Glutamatergic neuron (in vitro differentiated cells): ENCODE measurements around the gene TCF3. TPM values are rescaled to one million over a fixed set of nuclear protein-coding genes. Genes with fewer than 3 reads are reported as not detected.

ENCODE experiments used
- DNase-seq: peaks from one replicate; pipeline ENCODE4 v3.0.0; 2022
- H3K27ac Mint-ChIP-seq: one replicate; pipeline ENCODE4 v1.8.0; 2020; ENCODE audit warnings: mild to moderate bottlenecking, mixed read lengths, inconsistent platforms; ENCODE audit not compliant: unreplicated experiment
- H3K27me3 Mint-ChIP-seq: one replicate; pipeline ENCODE4 v1.8.0; 2020; ENCODE audit warnings: mild to moderate bottlenecking, moderate library complexity, mixed read lengths, inconsistent platforms; ENCODE audit not compliant: unreplicated experiment
- H3K36me3 Mint-ChIP-seq: one replicate; pipeline ENCODE4 v1.8.0; 2020; ENCODE audit warnings: mild to moderate bottlenecking, mixed read lengths, inconsistent platforms; ENCODE audit not compliant: unreplicated experiment
- H3K4me1 Mint-ChIP-seq: one replicate; pipeline ENCODE4 v1.8.0; 2020; ENCODE audit warnings: mild to moderate bottlenecking, low read depth, mixed read lengths, inconsistent platforms; ENCODE audit not compliant: unreplicated experiment
- H3K4me3 Mint-ChIP-seq: one replicate; pipeline ENCODE4 v1.8.0; 2020; ENCODE audit warnings: mild to moderate bottlenecking, mixed read lengths, inconsistent platforms; ENCODE audit not compliant: unreplicated experiment
- H3K9me3 Mint-ChIP-seq: one replicate; pipeline ENCODE4 v1.8.0; 2020; ENCODE audit warnings: mild to moderate bottlenecking, moderate library complexity, mixed read lengths, inconsistent platforms; ENCODE audit not compliant: unreplicated experiment
- total RNA-seq: library from RNA; stranded (reverse); fragmentation: NEBNext Ultra II Directional; extraction: Animal tissue kit (Norgen Biotek cat#: 25700); gene quantifications from one replicate; pipeline ENCODE4 v1.2.1, GENCODE V29; 2021; ENCODE audit not compliant: unreplicated experiment
- TF ChIP-seq, protein P1 (sequence below): fragments of 200-600 bp; sonication (generic); IDR thresholded peaks from one replicate; pipeline ENCODE4 v1.5.0; 2021; ENCODE audit not compliant: partially characterized antibody, unreplicated experiment

Gene TCF3
- total RNA-seq, 1 donor from 2014 or later, result 249 TPM

DNA sequence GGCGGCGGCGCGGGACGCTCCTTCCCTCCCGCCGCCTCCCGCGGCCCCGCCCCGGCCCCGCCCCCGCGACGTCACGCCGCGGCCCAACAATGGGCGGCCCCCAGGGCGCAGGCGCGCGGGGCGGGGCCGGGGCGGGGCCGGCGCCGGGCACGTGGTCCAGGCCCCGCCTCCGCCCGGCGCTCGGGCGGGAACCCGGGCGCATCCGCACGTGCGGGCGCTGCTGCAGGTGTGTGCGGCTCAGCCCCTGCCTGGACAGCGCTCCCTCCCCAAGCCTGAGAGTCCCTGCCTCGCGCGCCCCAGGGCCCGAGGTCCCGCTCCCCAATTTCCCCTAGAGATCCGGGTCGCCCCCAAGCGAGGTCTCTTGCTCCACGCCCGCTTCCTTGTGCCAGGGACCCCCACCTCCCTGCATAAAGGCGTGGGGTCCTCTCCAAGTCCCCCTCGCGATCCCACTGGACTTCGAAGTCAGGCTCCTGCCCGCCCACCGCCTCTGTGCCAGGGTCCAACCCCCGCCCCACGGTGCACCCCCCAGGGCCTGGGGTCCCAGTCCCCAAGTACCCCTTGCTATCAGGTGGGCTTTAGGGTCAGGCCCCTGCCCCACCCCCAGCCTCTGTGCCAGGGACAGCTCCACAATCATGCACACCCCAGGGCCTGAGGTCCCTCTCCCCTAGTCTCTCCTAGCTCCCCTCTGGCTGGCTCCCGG, 83.9 kb downstream of the TCF3 start, which contains the start of gene MEX3D:
Gene MEX3D, minus strand, starts transcription at position 6 of the 700 bp plus-strand sequence. CDS start 267 bp downstream, outside the sequence.
- Mint-ChIP-seq H3K27me3 (peaks cover 16% of the 10 kb centered on the region), H3K27ac (peak within 1 kb of the TSS; percentile 83), H3K36me3 (no peaks in the 10 kb centered on the region), H3K4me3 (peak within 1 kb of the TSS; percentile 64), H3K4me1 (peaks cover 6% of the 10 kb centered on the region), H3K9me3 (peaks cover 13% of the 10 kb centered on the region)
- DNase-seq, result peak; percentile 85
- TF ChIP-seq, protein P1, sequence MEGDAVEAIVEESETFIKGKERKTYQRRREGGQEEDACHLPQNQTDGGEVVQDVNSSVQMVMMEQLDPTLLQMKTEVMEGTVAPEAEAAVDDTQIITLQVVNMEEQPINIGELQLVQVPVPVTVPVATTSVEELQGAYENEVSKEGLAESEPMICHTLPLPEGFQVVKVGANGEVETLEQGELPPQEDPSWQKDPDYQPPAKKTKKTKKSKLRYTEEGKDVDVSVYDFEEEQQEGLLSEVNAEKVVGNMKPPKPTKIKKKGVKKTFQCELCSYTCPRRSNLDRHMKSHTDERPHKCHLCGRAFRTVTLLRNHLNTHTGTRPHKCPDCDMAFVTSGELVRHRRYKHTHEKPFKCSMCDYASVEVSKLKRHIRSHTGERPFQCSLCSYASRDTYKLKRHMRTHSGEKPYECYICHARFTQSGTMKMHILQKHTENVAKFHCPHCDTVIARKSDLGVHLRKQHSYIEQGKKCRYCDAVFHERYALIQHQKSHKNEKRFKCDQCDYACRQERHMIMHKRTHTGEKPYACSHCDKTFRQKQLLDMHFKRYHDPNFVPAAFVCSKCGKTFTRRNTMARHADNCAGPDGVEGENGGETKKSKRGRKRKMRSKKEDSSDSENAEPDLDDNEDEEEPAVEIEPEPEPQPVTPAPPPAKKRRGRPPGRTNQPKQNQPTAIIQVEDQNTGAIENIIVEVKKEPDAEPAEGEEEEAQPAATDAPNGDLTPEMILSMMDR, result no peak

DNA sequence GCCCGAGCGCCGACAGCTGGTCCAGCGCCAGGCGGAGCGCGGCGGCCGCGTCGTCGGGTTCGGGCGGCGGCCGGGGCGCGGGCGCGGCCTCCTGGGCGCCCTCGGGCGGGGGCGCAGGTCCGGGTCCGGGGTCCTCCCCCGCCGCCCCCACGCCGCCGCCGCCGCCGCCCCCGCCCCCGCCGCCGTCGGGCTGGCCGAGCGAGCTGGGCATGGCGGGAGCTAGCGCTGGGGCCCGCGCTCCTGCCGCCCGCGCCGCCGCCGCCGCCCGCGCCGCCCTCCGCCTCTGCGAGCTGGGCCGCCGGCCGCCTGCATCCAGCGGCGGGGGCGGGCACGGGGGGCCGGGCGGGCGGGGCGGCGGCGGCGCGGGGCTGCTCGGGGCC, 84.6 kb downstream of the TCF3 start:
- Mint-ChIP-seq H3K9me3 (peaks cover 11% of the 10 kb centered on the region), H3K27ac (no peak overlapping the region), H3K27me3 (peaks cover 16% of the 10 kb centered on the region), H3K4me3 (no peak overlapping the region), H3K4me1 (peaks cover 9% of the 10 kb centered on the region), H3K36me3 (no peaks in the 10 kb centered on the region)
- TF ChIP-seq, protein P1, result no peak
- peak; percentile 43 for DNase-seq

DNA sequence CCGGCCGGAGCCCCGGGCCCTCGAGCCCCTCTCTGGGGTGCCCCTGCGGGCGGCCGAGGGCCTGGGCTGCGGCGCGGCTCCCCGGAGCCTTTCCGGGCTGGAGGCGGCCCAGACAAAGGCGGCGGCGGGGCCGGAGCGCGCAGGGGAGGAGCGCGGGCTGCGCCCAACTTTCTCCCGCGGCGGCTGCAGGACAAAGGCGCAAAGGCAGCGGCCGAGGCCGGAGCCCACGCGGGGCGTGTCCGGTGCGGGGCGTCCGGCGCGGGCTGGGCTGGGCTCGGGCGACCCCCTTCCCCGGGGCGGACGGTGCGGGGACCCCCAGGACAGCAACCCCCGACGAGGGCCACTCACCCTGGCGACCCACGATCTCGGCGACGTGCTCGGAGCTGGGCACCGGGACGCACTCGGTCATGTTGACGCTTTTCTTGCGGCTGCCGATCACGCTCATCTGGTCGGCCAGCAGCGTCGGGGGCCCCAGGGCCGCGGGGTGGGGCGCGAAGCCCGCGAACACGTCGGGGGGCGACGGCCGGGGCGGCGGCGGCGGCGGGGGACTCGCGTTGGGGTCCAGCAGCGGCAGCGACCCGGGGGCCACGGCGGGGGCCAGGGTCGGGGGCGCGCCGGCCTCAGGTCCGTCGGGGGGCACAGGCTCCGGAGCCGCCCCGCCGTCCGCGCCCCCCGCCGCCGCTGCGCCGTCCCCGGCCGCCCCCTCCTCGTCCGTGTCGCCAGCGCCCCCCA, 85.1 kb downstream of the TCF3 start:
- peak; percentile 40 for DNase-seq
- Mint-ChIP-seq H3K4me1 (peaks cover 9% of the 10 kb centered on the region), H3K27ac (peak overlapping the region; percentile 83), H3K27me3 (peaks cover 16% of the 10 kb centered on the region), H3K4me3 (peak overlapping the region; percentile 64), H3K9me3 (peaks cover 11% of the 10 kb centered on the region), H3K36me3 (no peaks in the 10 kb centered on the region)
- TF ChIP-seq, protein P1, result no peak

DNA sequence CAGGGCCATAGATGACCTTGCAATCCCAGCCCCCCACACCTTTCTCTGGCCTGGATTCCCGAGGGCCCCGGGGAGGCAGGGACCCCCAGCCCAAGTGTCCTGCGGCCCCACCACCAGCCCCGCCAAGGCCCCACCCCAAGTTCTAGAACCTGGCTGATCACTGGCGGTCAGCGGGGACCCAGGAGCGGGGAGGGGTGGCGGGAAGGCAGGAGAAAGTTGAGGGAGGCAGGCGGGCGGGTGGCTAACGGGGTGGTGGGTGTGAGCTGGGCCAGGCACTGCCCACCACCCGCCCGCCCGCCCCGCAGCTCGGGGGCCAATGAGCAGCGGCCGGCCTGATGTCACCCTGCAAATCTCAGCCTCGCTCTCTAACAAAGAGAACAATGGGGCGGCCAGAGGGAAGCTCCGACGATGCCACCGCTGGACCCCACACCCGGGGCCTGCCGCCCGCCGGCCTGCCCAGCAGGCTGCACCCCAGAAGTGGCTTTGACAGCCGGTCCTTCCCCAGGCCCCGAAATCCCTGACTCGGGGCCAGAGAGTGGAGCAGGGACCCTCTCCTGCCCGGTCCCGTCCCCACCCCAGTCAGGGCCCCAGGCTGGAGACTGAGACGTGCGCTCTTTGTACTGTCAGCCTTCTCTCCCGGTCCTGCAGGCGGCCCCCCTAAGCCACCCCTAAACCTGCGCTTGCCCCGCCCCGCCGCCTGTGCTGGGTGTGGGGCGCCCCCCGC, 85.9 kb downstream of the TCF3 start:
- H3K27me3 Mint-ChIP-seq, result peaks cover 15% of the 10 kb centered on the region
- peaks cover 9% of the 10 kb centered on the region for H3K4me1 Mint-ChIP-seq
- no peak overlapping the region for H3K27ac Mint-ChIP-seq
- H3K4me3 Mint-ChIP-seq, result no peak overlapping the region
- peaks cover 11% of the 10 kb centered on the region for H3K9me3 Mint-ChIP-seq
- DNase-seq, result peak; percentile 84
- no peaks in the 10 kb centered on the region for H3K36me3 Mint-ChIP-seq
- TF ChIP-seq, protein P1, result no peak
